Cortex of kidney (tissue), 1 donor: ENCODE results near the gene MAP3K7.

Experiments
- DNase-seq: peaks from one replicate; lab custom pipeline; 2025; lab: John Stamatoyannopoulos, UW

Gene MAP3K7

GRCh38 chr6:90484385-90484784 is 102.5 kb downstream of the MAP3K7 start:
- DNase-seq: no peak

GRCh38 chr6:90483956-90484355 is 102.9 kb downstream of the MAP3K7 start:
- DNase-seq: no peak

GRCh38 chr6:90483116-90483839 is 103.6 kb downstream of the MAP3K7 start:
- no peak for DNase-seq

GRCh38 chr6:90480666-90481065 is 106.2 kb downstream of the MAP3K7 start:
- no peak for DNase-seq

- no peak for DNase-seq
Measured at GRCh38 chr6:90479603-90479926, 107.3 kb downstream of the MAP3K7 start.

- no peak for DNase-seq
Measured at GRCh38 chr6:90478789-90479602, 107.9 kb downstream of the MAP3K7 start.

GRCh38 chr6:90478278-90478677 is 108.6 kb downstream of the MAP3K7 start:
- no peak for DNase-seq

GRCh38 chr6:90477366-90477765 is 109.5 kb downstream of the MAP3K7 start:
- no peak for DNase-seq

- DNase-seq: no peak
Measured at GRCh38 chr6:90472716-90473115, 114.2 kb downstream of the MAP3K7 start.

GRCh38 chr6:90471263-90471662 is 115.6 kb downstream of the MAP3K7 start:
- DNase-seq: no peak

- DNase-seq: no peak
Measured at GRCh38 chr6:90469906-90470305, 117.0 kb downstream of the MAP3K7 start.

GRCh38 chr6:90468859-90469258 is 118.0 kb downstream of the MAP3K7 start:
- no peak for DNase-seq

GRCh38 chr6:90468080-90468479 is 118.8 kb downstream of the MAP3K7 start:
- no peak for DNase-seq

GRCh38 chr6:90467546-90467945 is 119.3 kb downstream of the MAP3K7 start:
- DNase-seq: no peak

- no peak for DNase-seq
Measured at GRCh38 chr6:90466154-90466940, 120.5 kb downstream of the MAP3K7 start.

GRCh38 chr6:90465686-90466085 is 121.2 kb downstream of the MAP3K7 start:
- no peak for DNase-seq

GRCh38 chr6:90464507-90464906 is 122.4 kb downstream of the MAP3K7 start:
- DNase-seq: no peak

GRCh38 chr6:90463874-90464273 is 123.0 kb downstream of the MAP3K7 start:
- DNase-seq: no peak
